ENCODE data around the gene IQSEC3.

DNA sequence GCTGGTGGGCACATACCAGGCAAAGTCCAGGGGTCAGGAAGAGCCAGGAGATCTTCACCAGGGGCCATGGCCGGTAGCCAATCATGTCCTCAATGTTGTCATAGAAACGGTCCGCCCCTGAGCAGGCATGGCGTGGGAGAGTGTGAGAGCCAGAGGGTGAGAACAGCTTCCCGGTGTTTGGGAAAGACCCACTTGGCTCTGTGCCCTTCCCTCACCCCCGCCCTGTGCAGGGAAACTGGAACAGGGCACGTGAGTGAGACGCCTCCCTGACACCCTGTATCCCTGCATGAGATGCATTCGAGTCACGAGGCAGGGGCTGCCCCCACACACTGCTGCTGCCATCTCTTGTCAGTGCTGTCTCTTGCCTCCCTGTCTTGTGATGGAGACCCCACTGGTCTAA is 126.7 kb downstream of the IQSEC3 start:
- TF ChIP-seq, protein P1, sequence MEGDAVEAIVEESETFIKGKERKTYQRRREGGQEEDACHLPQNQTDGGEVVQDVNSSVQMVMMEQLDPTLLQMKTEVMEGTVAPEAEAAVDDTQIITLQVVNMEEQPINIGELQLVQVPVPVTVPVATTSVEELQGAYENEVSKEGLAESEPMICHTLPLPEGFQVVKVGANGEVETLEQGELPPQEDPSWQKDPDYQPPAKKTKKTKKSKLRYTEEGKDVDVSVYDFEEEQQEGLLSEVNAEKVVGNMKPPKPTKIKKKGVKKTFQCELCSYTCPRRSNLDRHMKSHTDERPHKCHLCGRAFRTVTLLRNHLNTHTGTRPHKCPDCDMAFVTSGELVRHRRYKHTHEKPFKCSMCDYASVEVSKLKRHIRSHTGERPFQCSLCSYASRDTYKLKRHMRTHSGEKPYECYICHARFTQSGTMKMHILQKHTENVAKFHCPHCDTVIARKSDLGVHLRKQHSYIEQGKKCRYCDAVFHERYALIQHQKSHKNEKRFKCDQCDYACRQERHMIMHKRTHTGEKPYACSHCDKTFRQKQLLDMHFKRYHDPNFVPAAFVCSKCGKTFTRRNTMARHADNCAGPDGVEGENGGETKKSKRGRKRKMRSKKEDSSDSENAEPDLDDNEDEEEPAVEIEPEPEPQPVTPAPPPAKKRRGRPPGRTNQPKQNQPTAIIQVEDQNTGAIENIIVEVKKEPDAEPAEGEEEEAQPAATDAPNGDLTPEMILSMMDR (IDR thresholded peaks at IDR 0.05) = no peak
- TF ChIP-seq POLR2AphosphoS5 (IDR thresholded peaks at IDR 0.05) (no peak), POLR2A (IDR thresholded peaks at IDR 0.05) (no peak), EP300 (IDR thresholded peaks at IDR 0.05) (no peak)

Data from upper lobe of left lung (tissue), 4 donors.